Measurements from ENCODE around the gene LCN15.
"Not testable (repeated sequence)": the region's sequence is repeated elsewhere in the genome, so short reads cannot be mapped to it uniquely, and the experiment has no call there.

- TF ChIP-seq, protein P1, sequence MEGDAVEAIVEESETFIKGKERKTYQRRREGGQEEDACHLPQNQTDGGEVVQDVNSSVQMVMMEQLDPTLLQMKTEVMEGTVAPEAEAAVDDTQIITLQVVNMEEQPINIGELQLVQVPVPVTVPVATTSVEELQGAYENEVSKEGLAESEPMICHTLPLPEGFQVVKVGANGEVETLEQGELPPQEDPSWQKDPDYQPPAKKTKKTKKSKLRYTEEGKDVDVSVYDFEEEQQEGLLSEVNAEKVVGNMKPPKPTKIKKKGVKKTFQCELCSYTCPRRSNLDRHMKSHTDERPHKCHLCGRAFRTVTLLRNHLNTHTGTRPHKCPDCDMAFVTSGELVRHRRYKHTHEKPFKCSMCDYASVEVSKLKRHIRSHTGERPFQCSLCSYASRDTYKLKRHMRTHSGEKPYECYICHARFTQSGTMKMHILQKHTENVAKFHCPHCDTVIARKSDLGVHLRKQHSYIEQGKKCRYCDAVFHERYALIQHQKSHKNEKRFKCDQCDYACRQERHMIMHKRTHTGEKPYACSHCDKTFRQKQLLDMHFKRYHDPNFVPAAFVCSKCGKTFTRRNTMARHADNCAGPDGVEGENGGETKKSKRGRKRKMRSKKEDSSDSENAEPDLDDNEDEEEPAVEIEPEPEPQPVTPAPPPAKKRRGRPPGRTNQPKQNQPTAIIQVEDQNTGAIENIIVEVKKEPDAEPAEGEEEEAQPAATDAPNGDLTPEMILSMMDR (IDR thresholded peaks at IDR 0.05) = peak in 11 of 12 donors; percentile 16 to 63 (median 44)
- TF ChIP-seq POLR2A (IDR thresholded peaks at IDR 0.05) = not testable (repeated sequence)
Observed at GRCh38 chr9:136760834-136761544, 3.3 kb downstream of the LCN15 start.

All from heart left ventricle (tissue), 13 donors.